ENCODE measurements around the gene ERBB2.
"Not testable (repeated sequence)": the region's sequence is repeated elsewhere in the genome, so short reads cannot be mapped to it uniquely, and the experiment has no call there.

ERBB2 gene

DNA sequence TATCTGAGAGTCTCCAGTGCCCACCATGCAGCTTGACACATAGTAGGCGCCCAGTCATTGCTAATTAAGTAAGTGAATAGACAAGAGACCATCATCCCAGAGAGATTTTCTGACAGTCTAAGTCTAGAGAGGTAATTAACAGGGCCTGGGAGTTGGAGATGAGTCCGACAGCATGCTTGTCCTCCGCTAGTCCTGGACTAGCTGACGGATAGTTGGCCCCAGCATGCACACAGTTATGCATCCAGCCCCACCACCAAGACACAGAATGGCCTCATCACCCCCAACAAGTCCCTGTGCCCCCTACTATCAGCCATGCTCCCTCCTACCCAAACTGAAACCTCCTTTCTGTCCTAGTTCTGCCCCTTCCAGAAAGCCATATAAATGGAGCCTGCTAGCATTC is 47.9 kb downstream of the ERBB2 start:
- H3K9ac ChIP-seq (ENCODE audit: low read length), result no peak overlapping the region
- H3K9me3 ChIP-seq (ENCODE audit: control insufficient read depth, low read depth, low read length), result no peaks in the 10 kb centered on the region
- H3K27me3 ChIP-seq (ENCODE audit: control insufficient read depth, insufficient read depth, low read length), result peaks cover under 1% of the 10 kb centered on the region
- no peaks in the 10 kb centered on the region for H3K4me1 ChIP-seq (ENCODE audit: control insufficient read depth, low read depth, low read length)
- peaks cover 15% of the 10 kb centered on the region for H3K36me3 ChIP-seq (ENCODE audit: control insufficient read depth, low read depth, low read length)
- H3K27ac ChIP-seq (ENCODE audit: low read length), result no peak overlapping the region
- H3K4me3 ChIP-seq (ENCODE audit: low read length), result no peak overlapping the region

DNA sequence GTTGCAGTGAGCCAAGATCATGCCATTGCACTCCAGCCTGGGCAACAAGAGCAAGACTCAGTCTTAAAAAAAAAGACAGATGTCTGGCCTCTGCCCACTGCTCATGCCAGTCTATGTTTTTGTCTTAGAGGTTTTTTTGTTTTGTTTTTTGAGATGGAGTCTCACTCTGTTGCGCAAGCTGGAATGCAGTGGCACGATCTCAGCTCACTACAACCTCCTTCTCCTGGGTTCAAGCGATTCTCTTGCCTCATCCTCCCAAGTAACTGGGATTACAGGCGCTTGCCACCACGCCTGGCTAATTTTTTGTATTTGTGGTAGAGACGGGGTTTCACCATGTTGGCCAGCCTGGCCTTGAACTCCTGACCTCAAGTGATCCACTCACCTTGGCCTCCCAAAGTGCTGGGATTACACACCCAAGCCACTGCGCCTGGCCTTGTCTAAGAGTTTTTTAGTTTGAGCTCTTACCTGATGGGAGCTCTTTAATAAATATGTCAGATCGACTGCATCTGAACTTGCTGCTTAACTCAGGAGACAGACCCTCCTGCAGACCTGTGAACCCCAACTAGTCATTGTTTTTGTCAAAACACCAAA is 48.7 kb downstream of the ERBB2 start:
- not testable (repeated sequence) for H3K4me3 ChIP-seq (ENCODE audit: low read length); H3K9me3 ChIP-seq (ENCODE audit: control insufficient read depth, low read depth, low read length); H3K4me1 ChIP-seq (ENCODE audit: control insufficient read depth, low read depth, low read length); H3K27me3 ChIP-seq (ENCODE audit: control insufficient read depth, insufficient read depth, low read length); H3K27ac ChIP-seq (ENCODE audit: low read length); H3K9ac ChIP-seq (ENCODE audit: low read length)
- peaks cover 11% of the 10 kb centered on the region for H3K36me3 ChIP-seq (ENCODE audit: control insufficient read depth, low read depth, low read length)

DNA sequence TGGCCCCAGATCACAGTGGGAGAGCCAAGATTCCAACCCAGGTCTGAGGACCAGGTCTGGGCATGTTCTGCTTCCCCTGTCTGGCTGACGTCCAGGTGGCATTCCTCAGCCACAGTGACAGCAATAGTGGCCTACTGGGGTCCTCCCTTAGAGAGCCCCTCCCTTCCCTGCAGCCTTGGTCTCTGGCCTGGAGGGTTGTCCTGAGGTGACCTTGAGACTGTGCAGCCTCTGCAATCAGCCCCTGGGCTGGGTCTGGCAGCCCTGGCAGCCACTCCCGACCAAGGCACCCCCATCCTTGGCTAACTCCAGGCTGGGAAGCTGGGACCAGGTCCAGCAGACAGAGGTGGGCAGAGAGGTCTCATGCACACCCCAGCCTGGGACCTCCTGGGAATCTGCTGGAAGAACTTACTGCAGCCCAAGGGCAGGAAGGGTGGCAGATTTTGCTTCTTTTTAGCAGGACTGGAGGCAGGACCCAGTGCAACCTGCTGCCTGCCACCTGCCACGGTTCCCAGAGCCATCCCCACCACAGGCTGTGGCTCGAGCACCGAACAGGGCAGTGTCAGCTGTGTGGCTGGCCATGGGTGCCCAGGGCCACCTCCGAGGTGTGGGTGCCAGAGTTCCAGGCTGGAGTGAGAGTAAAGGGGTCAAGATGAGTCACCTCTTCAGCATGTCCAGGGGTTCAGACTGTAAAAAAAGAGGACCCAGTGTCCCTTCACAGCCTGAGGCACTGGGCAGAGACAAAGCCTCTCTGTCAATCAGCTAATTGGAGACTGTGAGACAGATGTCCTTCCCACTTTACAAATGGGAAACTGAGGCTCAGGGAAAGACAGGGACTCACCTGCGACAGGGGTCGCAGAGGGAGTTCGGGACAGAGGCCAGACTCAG is 50.5 kb downstream of the ERBB2 start:
- Histone ChIP-seq H3K9ac (ENCODE audit: low read length) (no peak overlapping the region), H3K27ac (ENCODE audit: low read length) (no peak overlapping the region)

DNA sequence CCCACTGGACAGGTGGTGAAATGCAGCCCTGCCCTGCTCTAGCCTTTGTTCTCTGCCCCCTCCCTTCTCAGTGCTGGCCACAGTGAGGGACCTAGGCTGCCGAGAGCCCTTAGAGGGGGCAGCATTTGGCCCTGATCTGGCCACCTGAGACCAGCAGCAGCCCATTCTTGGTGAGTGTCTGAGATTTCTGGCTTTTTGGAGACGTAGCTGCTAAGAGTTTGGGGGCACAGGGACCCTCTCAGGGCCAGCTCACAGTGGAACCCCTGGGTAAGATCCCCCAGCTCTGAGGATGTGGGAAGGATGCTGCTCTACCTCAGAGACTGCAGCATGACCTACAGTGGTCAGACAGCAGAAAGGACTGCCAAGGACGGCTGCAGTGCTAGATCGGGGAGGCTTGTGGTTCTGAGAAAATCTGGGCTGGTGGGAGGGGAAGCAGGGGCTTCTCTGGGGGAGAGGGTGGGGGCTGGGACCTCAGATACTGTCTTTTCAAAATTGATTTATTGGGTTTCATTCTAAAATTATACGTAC is 51.2 kb downstream of the ERBB2 start:
- H3K27me3 ChIP-seq (ENCODE audit: control insufficient read depth, insufficient read depth, low read length), result peaks cover 10% of the 10 kb centered on the region
- H3K4me1 ChIP-seq (ENCODE audit: control insufficient read depth, low read depth, low read length), result peaks cover 11% of the 10 kb centered on the region
- H3K36me3 ChIP-seq (ENCODE audit: control insufficient read depth, low read depth, low read length), result peaks cover under 1% of the 10 kb centered on the region
- no peak overlapping the region for H3K9ac ChIP-seq (ENCODE audit: low read length)
- H3K4me3 ChIP-seq (ENCODE audit: low read length), result no peak overlapping the region
- H3K9me3 ChIP-seq (ENCODE audit: control insufficient read depth, low read depth, low read length), result no peaks in the 10 kb centered on the region
- H3K27ac ChIP-seq (ENCODE audit: low read length), result no peak overlapping the region

More for the DNA sequence above, 50.5 kb downstream of the ERBB2 start:
- H3K36me3 ChIP-seq (ENCODE audit: control insufficient read depth, low read depth, low read length), result peaks cover 5% of the 10 kb centered on the region
- no peaks in the 10 kb centered on the region for H3K9me3 ChIP-seq (ENCODE audit: control insufficient read depth, low read depth, low read length)
- H3K27me3 ChIP-seq (ENCODE audit: control insufficient read depth, insufficient read depth, low read length), result peaks cover 10% of the 10 kb centered on the region
- peaks cover 8% of the 10 kb centered on the region for H3K4me1 ChIP-seq (ENCODE audit: control insufficient read depth, low read depth, low read length)
- no peak overlapping the region for H3K4me3 ChIP-seq (ENCODE audit: low read length)

DNA sequence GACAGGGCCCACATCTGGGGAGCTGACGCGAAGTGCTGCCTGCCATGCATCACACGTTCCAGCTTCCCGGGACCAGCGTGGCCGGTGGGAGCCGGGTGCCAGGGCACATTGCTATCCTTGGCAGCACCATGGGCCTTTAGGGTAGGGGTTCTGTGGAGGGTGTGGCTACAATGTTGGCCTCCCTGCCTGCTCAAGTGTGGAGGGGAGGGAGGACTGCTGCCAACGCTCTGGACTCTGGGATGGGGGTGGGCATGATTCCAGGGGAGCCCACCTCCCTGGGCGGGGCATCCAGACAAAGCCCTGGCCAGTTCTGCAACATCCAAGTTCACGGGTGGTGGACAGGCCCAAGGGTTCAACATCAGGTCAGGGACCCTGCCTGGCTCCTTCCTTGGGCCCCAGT is 51.8 kb downstream of the ERBB2 start:
- Histone ChIP-seq H3K9ac (ENCODE audit: low read length) (no peak overlapping the region), H3K4me3 (ENCODE audit: low read length) (no peak overlapping the region), H3K4me1 (ENCODE audit: control insufficient read depth, low read depth, low read length) (peaks cover 15% of the 10 kb centered on the region), H3K36me3 (ENCODE audit: control insufficient read depth, low read depth, low read length) (no peaks in the 10 kb centered on the region), H3K27me3 (ENCODE audit: control insufficient read depth, insufficient read depth, low read length) (peaks cover 10% of the 10 kb centered on the region), H3K9me3 (ENCODE audit: control insufficient read depth, low read depth, low read length) (no peaks in the 10 kb centered on the region), H3K27ac (ENCODE audit: low read length) (no peak overlapping the region)

DNA sequence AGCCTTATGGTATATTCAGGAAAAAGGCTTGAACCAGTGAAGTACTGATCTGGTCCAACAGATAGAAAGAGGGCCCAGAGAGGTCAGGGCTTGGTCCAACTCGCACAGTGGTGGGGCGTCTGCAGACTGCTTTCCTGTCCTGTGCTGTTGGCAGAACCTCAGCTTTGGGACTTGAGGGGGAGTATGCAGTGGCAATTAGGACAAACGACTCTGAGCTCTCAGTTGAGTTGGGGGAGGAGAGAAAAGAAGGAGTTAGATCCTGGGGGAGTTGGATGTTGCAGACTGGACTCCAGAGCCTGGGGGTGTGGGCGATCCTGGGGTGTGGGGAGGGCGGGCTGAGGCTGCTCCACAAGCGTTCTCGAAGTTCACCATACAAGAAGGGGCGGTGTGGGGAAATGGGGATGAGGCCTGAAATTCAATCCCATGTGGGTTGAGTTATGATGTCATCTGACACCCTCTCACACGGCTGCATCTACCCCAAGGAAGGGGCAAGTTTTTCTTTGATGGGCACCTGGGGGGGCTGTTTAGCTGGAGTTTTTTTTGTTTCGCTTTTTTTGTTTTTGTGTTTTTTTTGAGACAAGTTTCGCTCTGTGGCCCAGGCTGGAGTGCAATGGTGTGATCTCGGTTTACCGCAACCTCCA is 52.5 kb downstream of the ERBB2 start:
- Histone ChIP-seq H3K36me3 (ENCODE audit: control insufficient read depth, low read depth, low read length) (no peaks in the 10 kb centered on the region), H3K4me3 (ENCODE audit: low read length) (no peak overlapping the region), H3K27me3 (ENCODE audit: control insufficient read depth, insufficient read depth, low read length) (peaks cover 10% of the 10 kb centered on the region), H3K4me1 (ENCODE audit: control insufficient read depth, low read depth, low read length) (peaks cover 15% of the 10 kb centered on the region), H3K27ac (ENCODE audit: low read length) (no peak overlapping the region), H3K9ac (ENCODE audit: low read length) (no peak overlapping the region), H3K9me3 (ENCODE audit: control insufficient read depth, low read depth, low read length) (no peaks in the 10 kb centered on the region)

DNA sequence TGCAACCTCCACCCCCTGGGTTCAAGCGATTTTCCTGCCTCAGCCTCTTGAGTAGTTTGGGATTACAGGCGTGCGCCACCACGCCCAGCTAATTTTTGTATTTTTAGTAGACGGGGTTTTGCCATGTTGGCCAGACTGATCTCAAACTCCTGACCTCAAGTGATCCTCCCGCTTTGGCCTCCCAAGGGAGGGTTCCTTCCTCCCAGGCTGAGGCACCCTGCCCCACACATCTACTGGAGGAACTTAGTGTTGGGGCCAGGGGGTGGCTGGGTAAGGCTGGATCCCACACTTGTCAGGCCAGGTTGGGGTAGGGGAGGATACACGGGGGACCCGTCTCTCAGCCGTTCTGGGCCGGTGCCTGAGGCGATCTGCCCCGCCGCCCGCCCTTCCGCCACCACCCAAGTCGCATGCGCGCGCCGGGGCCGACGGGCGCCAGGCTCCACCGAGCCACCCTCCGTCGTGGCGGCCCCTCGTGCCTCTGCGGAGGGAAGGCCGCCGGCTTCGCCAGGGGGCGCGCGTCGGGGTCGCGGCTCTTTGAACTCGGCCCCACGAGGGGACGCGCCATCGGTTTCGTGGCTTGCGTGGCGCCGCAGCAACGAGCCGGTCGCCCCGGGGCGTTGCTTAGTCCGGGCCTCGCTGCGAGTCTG is 53.8 kb downstream of the ERBB2 start:
- Histone ChIP-seq H3K27ac (ENCODE audit: low read length) (no peak overlapping the region), H3K4me3 (ENCODE audit: low read length) (peak overlapping the region; percentile 69), H3K9me3 (ENCODE audit: control insufficient read depth, low read depth, low read length) (no peaks in the 10 kb centered on the region), H3K9ac (ENCODE audit: low read length) (peak overlapping the region; percentile 33), H3K4me1 (ENCODE audit: control insufficient read depth, low read depth, low read length) (peaks cover 15% of the 10 kb centered on the region), H3K27me3 (ENCODE audit: control insufficient read depth, insufficient read depth, low read length) (peaks cover 10% of the 10 kb centered on the region), H3K36me3 (ENCODE audit: control insufficient read depth, low read depth, low read length) (no peaks in the 10 kb centered on the region)

DNA sequence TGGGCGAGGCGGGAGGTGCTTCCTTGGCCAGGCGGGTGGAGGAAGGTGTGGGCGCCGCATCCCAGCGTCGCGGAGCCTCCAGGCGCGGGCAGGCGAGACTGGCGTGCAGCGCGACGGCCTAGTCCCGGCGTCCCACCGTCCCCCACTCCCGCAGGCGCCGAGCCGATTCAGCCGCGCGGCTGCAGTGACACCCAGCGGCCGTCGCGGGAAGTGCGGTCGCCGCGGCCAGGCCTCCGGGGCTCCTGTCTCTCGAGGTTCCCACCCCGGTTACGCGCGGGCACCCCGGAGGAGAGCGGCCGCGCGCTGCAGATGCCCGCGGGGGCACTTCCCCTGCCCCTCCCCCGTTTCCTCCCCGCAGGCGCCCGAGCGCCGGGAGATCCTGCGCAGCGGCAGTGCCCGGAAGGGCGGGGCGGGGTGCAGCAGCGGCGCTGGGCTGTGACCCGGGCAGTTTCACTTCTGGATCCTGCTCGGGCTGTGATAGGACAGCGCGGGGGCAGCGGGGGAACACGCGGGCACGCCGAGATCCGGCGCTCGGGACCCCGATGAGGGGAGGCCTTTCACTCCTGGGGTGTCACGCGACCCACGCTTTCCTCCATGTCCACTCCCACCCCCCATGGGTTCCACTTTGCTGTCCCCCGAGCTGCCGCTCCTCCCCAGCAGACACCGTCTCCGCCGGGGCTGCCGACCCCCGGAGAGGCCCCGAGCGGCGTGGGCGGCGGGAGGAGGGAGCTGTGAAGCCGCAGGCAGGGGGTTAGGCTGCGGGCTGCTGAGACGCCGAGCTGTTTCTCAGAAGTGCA is 54.5 kb downstream of the ERBB2 start:
- Histone ChIP-seq H3K9me3 (ENCODE audit: control insufficient read depth, low read depth, low read length) (no peaks in the 10 kb centered on the region), H3K4me1 (ENCODE audit: control insufficient read depth, low read depth, low read length) (peaks cover 15% of the 10 kb centered on the region), H3K4me3 (ENCODE audit: low read length) (peak overlapping the region; percentile 69), H3K9ac (ENCODE audit: low read length) (peak overlapping the region; percentile 33), H3K27me3 (ENCODE audit: control insufficient read depth, insufficient read depth, low read length) (peaks cover 10% of the 10 kb centered on the region), H3K27ac (ENCODE audit: low read length) (no peak overlapping the region), H3K36me3 (ENCODE audit: control insufficient read depth, low read depth, low read length) (no peaks in the 10 kb centered on the region)

DNA sequence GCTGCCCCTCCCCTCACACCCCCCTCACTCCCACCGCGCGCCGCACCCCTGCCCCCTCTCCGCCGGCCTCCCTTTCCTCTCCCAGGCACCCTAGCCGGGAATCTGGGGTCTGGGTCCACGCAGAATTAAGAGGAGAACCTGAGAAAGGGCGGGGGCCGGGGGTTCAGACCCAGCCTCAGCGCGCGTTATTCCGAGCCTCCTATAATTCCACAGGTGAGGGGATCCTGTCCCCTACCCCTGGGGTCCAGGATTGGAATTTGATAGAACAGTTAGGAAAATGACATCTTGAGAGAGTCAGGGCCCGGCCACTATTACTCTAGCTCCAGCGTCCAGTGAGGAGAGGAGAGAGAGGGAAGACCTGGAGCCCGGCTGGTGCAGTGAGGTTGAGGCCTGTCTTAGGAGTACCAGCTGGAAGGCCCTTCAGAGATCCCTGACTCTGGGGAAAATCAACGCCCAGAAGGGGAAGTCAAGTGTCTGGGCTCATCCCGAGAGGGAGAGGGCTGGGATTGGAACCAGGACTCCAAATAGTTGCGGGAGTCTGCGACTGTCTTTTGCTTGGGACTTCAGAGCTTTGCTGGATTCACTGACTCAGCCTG is 55.2 kb downstream of the ERBB2 start:
- H3K4me1 ChIP-seq (ENCODE audit: control insufficient read depth, low read depth, low read length), result peaks cover 15% of the 10 kb centered on the region
- H3K27ac ChIP-seq (ENCODE audit: low read length), result no peak overlapping the region
- H3K36me3 ChIP-seq (ENCODE audit: control insufficient read depth, low read depth, low read length), result no peaks in the 10 kb centered on the region
- peaks cover 10% of the 10 kb centered on the region for H3K27me3 ChIP-seq (ENCODE audit: control insufficient read depth, insufficient read depth, low read length)
- H3K9me3 ChIP-seq (ENCODE audit: control insufficient read depth, low read depth, low read length), result no peaks in the 10 kb centered on the region
- peak overlapping the region; percentile 69 for H3K4me3 ChIP-seq (ENCODE audit: low read length)
- no peak overlapping the region for H3K9ac ChIP-seq (ENCODE audit: low read length)

DNA sequence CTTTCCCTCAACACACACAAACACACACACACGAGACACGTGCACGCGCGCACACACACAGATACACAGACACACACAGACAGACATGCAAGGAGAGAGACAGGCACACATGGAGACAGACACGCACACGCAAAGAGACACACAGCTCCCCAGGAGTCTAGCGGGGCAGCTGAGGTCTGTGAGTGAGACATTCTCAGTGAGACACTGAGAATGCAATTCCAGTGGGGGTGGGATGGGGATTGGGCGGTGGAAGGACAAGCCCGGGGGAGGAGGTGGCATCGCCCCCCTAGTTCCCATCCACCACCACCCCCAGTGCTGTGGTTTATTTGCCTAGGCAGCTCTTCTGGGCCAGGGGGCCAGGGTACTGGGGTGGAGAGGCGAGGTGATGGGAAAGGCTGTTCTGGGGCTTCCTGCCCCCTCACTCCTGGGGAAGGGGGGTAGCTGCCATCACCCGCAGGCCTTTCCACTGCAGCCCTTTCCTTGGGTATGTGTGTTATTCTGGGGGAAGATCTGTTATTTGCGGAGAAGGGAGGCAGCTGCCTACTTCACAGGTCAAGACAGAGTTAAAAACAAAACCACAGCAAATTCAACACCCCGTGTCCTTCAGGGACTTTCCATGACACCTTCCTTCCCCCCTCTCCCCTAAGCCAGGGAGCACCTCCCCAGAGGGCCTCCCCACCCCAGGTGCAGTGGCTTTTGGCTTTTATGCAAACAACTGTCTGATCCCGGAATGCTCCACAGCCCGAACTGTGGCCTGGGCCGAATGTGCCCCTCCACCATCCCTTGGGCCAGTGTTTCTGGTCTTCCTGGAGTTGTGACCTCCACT is 55.9 kb downstream of the ERBB2 start:
- Histone ChIP-seq H3K9me3 (ENCODE audit: control insufficient read depth, low read depth, low read length) (no peaks in the 10 kb centered on the region), H3K36me3 (ENCODE audit: control insufficient read depth, low read depth, low read length) (no peaks in the 10 kb centered on the region), H3K27ac (ENCODE audit: low read length) (no peak overlapping the region), H3K4me1 (ENCODE audit: control insufficient read depth, low read depth, low read length) (peaks cover 15% of the 10 kb centered on the region), H3K27me3 (ENCODE audit: control insufficient read depth, insufficient read depth, low read length) (peaks cover 10% of the 10 kb centered on the region), H3K4me3 (ENCODE audit: low read length) (no peak overlapping the region), H3K9ac (ENCODE audit: low read length) (no peak overlapping the region)

Measured in iPS-18a (cell line).